Pancreas (tissue), 10 donors: ENCODE results near the gene ASS1. TPM values are rescaled to one million over a fixed set of nuclear protein-coding genes. Genes with fewer than 3 reads are reported as not detected.
A peak's percentile ranks its signal among the peaks of the same experiment; 100 is the strongest.

Experiments
- ATAC-seq, 4 donors: fragments of 200-7000 bp; cut with Tn5 transposase; one replicate each; pipeline versions ENCODE4 v1.8.0 to v1.9.1; 2020; ENCODE audit warnings: mild to moderate bottlenecking in 4 of 4, moderate library complexity in 4 of 4
- DNase-seq, 6 donors: peaks; one replicate each; pipeline ENCODE4 v3.0.0-alpha.2; 2020
- FAIRE-seq: peaks from 2 replicates; lab custom pipeline; 2012; peaks lifted over from hg19 to GRCh38; lab: Jason Lieb, UNC
- H3K27ac ChIP-seq, 4 donors: fragments of 200-600 bp; sonication (generic); 1 replicate in 3 of 4; 2 replicates in 1 of 4; pipeline versions ENCODE4 v1.5.0 to v1.8.0; 2020
- H3K27me3 ChIP-seq, 4 donors: fragments of 200-600 bp; one replicate each; pipeline ENCODE4 v1.8.0; 2021
- H3K36me3 ChIP-seq, 3 donors: fragments of 200-600 bp; sonication (generic) in 1 of 3; one replicate each; pipeline versions ENCODE4 v1.5.0 to v1.8.0; 2020 to 2021
- H3K4me1 ChIP-seq, 3 donors: fragments of 200-600 bp; one replicate each; pipeline ENCODE4 v1.8.0; 2021
- H3K4me3 ChIP-seq, 4 donors: fragments of 200-600 bp; sonication (generic) in 2 of 4; one replicate each; pipeline versions ENCODE4 v1.5.0 to v1.8.0; 2020 to 2021
- H3K9me3 ChIP-seq, 4 donors: fragments of 200-600 bp; one replicate each; pipeline ENCODE4 v1.8.0; 2021
- CTCF ChIP-seq, 4 donors: fragments of 200-600 bp; sonication (generic) in 3 of 4; IDR thresholded peaks; one replicate each; pipeline versions ENCODE4 v1.5.0 to v1.8.0; 2021; ENCODE audit warnings: antibody characterized with exemption in 4 of 4
- WGBS, 2 donors: extraction: QIAGEN DNeasy Blood & Tissue Kit; methylation state at CpG; one replicate each; pipeline ENCODE4 v1.1.7; 2013; 5-methylcytosine and 5-hydroxymethylcytosine counted together
- intact Hi-C, 3 donors: fragments of 100-400 bp; cut with DNase I; formaldehyde crosslinking; loops; one replicate each; pipeline versions ENCODE4 v1.11.1 to v1.14.2; 2022
- polyA plus RNA-seq, 2 donors: library from polyadenylated mRNA; stranded (reverse); fragments of 200-250 nt; gene quantifications; one replicate each; pipeline ENCODE4 v1.2.3, GENCODE V29; 2013
- total RNA-seq, 6 donors: library from RNA; stranded (reverse); fragmentation: NEBNext Ultra II Directional in 4 of 6; extraction: Animal tissue kit (Norgen Biotek cat#: 25700) in 4 of 6; gene quantifications; one replicate each; pipeline versions ENCODE4 v1.2.1 to v1.2.4, GENCODE V29; 2021 to 2023
- donor health status: healthy with polysubstance abuse.
- donor health status: DM: no; HTN: no; CAD: no; lungs with moderate emphysema.
- donor health status: DM: no; HTN: no; CAD: no.
- donor health status: control.
- donor health status: control.
- donor health status: Bipolar disorder and iron deficiency.
- donor health status: DM: yes; HTN: yes; CAD: no.
- donor health status: DM: no; HTN: no; CAD: no.
- donor health status: DM: no; HTN: no; CAD: no.
- donor health status: DM: yes; HTN: yes; CAD: no.

Gene ASS1
- total and polyA plus RNA-seq, 8 donors = 19.3 to 71.4 (median 27.1) TPM

GRCh38 chr9:130526854-130527650 lies 82.3 kb downstream of the ASS1 start:
- no peak overlapping the region for H3K27ac ChIP-seq
- no peak overlapping the region for H3K4me3 ChIP-seq
- ATAC-seq = no peak
- intact Hi-C loops = no loop called here
- no peaks in the 10 kb centered on the region for H3K27me3 ChIP-seq
- WGBS, 2 donors = 58 to 59% methylated on average over 31 of the region's 31 CpGs
- no peak for TF ChIP-seq CTCF (IDR thresholded peaks at IDR 0.05)
- H3K4me1 ChIP-seq = no peaks in the 10 kb centered on the region
- H3K36me3 ChIP-seq = no peaks in the 10 kb centered on the region
- no peak for FAIRE-seq
- DNase-seq = peak in 1 of 6 donors; percentile 48
- no peaks in the 10 kb centered on the region for H3K9me3 ChIP-seq

GRCh38 chr9:130527651-130528310 lies 83.0 kb downstream of the ASS1 start:
- no peak overlapping the region for H3K27ac ChIP-seq
- H3K27me3 ChIP-seq = no peaks in the 10 kb centered on the region
- H3K36me3 ChIP-seq = no peaks in the 10 kb centered on the region
- no peaks in the 10 kb centered on the region for H3K9me3 ChIP-seq
- no peak for TF ChIP-seq CTCF (IDR thresholded peaks at IDR 0.05)
- no peak overlapping the region for H3K4me3 ChIP-seq
- no peaks in the 10 kb centered on the region for H3K4me1 ChIP-seq
- no peak for FAIRE-seq
- intact Hi-C loops = no loop called here
- no peak for ATAC-seq
- DNase-seq = peak in 1 of 6 donors; percentile 41
- WGBS, 2 donors = 76 to 79% methylated on average over 13 of the region's 13 CpGs

- DNase-seq (no peak), ATAC-seq (no peak), FAIRE-seq (no peak)
- Histone ChIP-seq H3K4me3 (no peak overlapping the region), H3K36me3 (no peaks in the 10 kb centered on the region), H3K27ac (no peak overlapping the region), H3K9me3 (no peaks in the 10 kb centered on the region), H3K4me1 (no peaks in the 10 kb centered on the region), H3K27me3 (no peaks in the 10 kb centered on the region)
- WGBS, 2 donors = 75 to 82% methylated on average over 8 of the region's 8 CpGs
- intact Hi-C loops = no loop called here
- TF ChIP-seq CTCF (IDR thresholded peaks at IDR 0.05) = no peak
These were observed 83.9 kb downstream of the ASS1 start for GRCh38 chr9:130528674-130529073.

GRCh38 chr9:130530938-130531337 lies 86.2 kb downstream of the ASS1 start:
- Histone ChIP-seq H3K27ac (no peak overlapping the region), H3K4me3 (no peak overlapping the region), H3K36me3 (no peaks in the 10 kb centered on the region), H3K9me3 (no peaks in the 10 kb centered on the region), H3K4me1 (no peaks in the 10 kb centered on the region), H3K27me3 (no peaks in the 10 kb centered on the region)
- ATAC-seq (peak in 3 of 4 donors; percentile 53 to 62 (median 55)), DNase-seq (peak in 2 of 6 donors; percentile 13 to 42), FAIRE-seq (no peak)
- WGBS, 2 donors = 35 to 38% methylated on average over 9 of the region's 9 CpGs
- intact Hi-C loops = no loop called here
- TF ChIP-seq CTCF (IDR thresholded peaks at IDR 0.05) = no peak

GRCh38 chr9:130531670-130532069 lies 86.9 kb downstream of the ASS1 start:
- H3K4me3 ChIP-seq = no peak overlapping the region
- no peaks in the 10 kb centered on the region for H3K36me3 ChIP-seq
- FAIRE-seq = no peak
- peaks cover 0 to 6% (median 0%) of the 10 kb centered on the region in 4 donors for H3K27me3 ChIP-seq
- whole genome bisulfite sequencing, 2 donors = 93 to 94% methylated on average over 7 to 8 of the region's 8 CpGs
- intact Hi-C loops = no loop called here
- DNase-seq = no peak
- TF ChIP-seq CTCF (IDR thresholded peaks at IDR 0.05) = no peak
- no peak for ATAC-seq
- no peaks in the 10 kb centered on the region for H3K4me1 ChIP-seq
- no peak overlapping the region for H3K27ac ChIP-seq
- H3K9me3 ChIP-seq = no peaks in the 10 kb centered on the region
